GM18519 (cell line): ENCODE results near the gene AVPI1.
"Not testable (repeated sequence)": the region's sequence is repeated elsewhere in the genome, so short reads cannot be mapped to it uniquely, and the experiment has no call there.

Source experiments
- ATAC-seq: cut with Tn5 transposase; IDR thresholded peaks from one replicate; pipeline ENCODE4 v1.9.1; 2021; ENCODE audit warnings: mild to moderate bottlenecking, moderate library complexity; ENCODE audit not compliant: unreplicated experiment, low FRiP score

The AVPI1 gene

GRCh38 chr10:97713339-97713825 is 26.3 kb upstream of the AVPI1 start, which contains the start of gene MARVELD1:
MARVELD1 (plus strand) TSS chr10:97713730; CDS start chr10:97713877, 147 bp downstream.
- no peak for ATAC-seq

- no peak for ATAC-seq
These were observed 24.9 kb upstream of the AVPI1 start for GRCh38 chr10:97711640-97712572.

GRCh38 chr10:97708976-97709946 is 22.2 kb upstream of the AVPI1 start:
- ATAC-seq, result no peak

GRCh38 chr10:97708167-97708566 is 21.1 kb upstream of the AVPI1 start:
- ATAC-seq, result no peak

- no peak for ATAC-seq
These were observed 20.3 kb upstream of the AVPI1 start for GRCh38 chr10:97707134-97707861.

GRCh38 chr10:97705006-97705670 is 18.1 kb upstream of the AVPI1 start:
- no peak for ATAC-seq

GRCh38 chr10:97704341-97704740 is 17.3 kb upstream of the AVPI1 start:
- ATAC-seq, result no peak

GRCh38 chr10:97703398-97704067 is 16.5 kb upstream of the AVPI1 start:
- ATAC-seq, result no peak

- ATAC-seq, result peak; percentile 58
These were observed 14.5 kb upstream of the AVPI1 start for GRCh38 chr10:97701438-97702069.

- not testable (repeated sequence) for ATAC-seq
These were observed 11.1 kb upstream of the AVPI1 start for GRCh38 chr10:97698072-97698655.

GRCh38 chr10:97690133-97690532 is 3.1 kb upstream of the AVPI1 start:
- no peak for ATAC-seq

- no peak for ATAC-seq
These were observed 2.5 kb upstream of the AVPI1 start for GRCh38 chr10:97689559-97690020.

GRCh38 chr10:97687785-97688781 is 1.0 kb upstream of the AVPI1 start:
- ATAC-seq, result no peak

- no peak for ATAC-seq
These were observed 610 bp downstream of the AVPI1 start for GRCh38 chr10:97686301-97686961.

- ATAC-seq, result no peak
These were observed 1.6 kb downstream of the AVPI1 start for GRCh38 chr10:97685395-97685958.

GRCh38 chr10:97684866-97685394 is 2.1 kb downstream of the AVPI1 start:
- no peak for ATAC-seq
